ENCODE data around the gene SYP.

Gene SYP

DNA sequence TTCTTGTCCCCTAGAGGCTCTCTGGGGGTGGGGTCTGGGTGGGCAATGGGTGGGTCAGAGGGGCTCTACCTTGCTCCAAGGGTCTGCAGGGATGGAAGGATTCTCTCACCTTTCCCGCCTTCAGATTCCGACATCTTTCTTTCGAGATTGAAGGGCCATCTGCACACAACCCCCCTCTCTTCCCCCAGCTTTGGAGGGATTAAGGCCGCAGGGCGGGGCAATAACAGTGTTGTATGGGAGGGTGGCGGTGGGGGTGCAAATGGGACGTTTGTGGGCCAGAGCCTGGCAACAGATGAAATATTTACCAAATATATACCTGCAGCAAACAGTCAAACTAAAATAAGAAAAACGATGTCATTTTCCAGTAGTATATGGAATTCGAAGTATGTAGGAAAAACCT, 33.2 kb upstream of the SYP start, which contains the start of gene CACNA1F:
TSS of gene CACNA1F (minus strand) at position 165 of the 400 bp plus-strand sequence. CDS start at position 134, 31 bp downstream.
- ChIA-PET CTCF (no interaction called here), POLR2A (no interaction called here)
- no peak for DNase-seq (ENCODE audit: extremely low spot score)
- TF ChIP-seq, protein P1, sequence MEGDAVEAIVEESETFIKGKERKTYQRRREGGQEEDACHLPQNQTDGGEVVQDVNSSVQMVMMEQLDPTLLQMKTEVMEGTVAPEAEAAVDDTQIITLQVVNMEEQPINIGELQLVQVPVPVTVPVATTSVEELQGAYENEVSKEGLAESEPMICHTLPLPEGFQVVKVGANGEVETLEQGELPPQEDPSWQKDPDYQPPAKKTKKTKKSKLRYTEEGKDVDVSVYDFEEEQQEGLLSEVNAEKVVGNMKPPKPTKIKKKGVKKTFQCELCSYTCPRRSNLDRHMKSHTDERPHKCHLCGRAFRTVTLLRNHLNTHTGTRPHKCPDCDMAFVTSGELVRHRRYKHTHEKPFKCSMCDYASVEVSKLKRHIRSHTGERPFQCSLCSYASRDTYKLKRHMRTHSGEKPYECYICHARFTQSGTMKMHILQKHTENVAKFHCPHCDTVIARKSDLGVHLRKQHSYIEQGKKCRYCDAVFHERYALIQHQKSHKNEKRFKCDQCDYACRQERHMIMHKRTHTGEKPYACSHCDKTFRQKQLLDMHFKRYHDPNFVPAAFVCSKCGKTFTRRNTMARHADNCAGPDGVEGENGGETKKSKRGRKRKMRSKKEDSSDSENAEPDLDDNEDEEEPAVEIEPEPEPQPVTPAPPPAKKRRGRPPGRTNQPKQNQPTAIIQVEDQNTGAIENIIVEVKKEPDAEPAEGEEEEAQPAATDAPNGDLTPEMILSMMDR (IDR thresholded peaks at IDR 0.05; ENCODE audit: control extremely low read depth, extremely low read depth, low read depth, missing control alignments), result no peak

DNA sequence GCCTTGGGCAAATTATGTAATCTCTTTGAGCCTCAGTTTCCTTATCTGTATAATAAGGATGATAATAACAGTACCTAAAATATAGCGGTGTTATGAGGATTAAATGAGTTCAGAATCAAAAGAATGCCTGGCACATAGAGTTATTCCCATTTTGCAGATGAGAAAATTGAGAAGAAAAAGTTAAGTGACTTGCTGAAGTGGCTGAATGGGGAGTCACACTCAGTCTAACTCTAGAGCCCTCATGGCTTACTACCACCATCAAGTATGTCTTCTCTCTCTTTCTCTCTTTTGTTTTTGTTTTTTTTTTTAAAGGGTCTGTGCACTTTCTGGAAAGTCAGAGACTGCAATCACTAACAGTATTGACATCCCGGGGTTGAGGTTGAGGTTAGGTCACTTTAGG, 32.5 kb upstream of the SYP start:
- ChIA-PET POLR2A (interaction anchor here (0.6 kb wide), 1 partner anchor 626 kb away, joined by 5 read pairs; no protein-coding TSS in a partner anchor), CTCF (interaction anchor here (1.0 kb wide), 1 partner anchor 40 kb away, joined by 4 read pairs; no protein-coding TSS in a partner anchor)
- DNase-seq (ENCODE audit: extremely low spot score), result no peak
- TF ChIP-seq, protein P1 (IDR thresholded peaks at IDR 0.05; ENCODE audit: control extremely low read depth, extremely low read depth, low read depth, missing control alignments), result no peak

DNA sequence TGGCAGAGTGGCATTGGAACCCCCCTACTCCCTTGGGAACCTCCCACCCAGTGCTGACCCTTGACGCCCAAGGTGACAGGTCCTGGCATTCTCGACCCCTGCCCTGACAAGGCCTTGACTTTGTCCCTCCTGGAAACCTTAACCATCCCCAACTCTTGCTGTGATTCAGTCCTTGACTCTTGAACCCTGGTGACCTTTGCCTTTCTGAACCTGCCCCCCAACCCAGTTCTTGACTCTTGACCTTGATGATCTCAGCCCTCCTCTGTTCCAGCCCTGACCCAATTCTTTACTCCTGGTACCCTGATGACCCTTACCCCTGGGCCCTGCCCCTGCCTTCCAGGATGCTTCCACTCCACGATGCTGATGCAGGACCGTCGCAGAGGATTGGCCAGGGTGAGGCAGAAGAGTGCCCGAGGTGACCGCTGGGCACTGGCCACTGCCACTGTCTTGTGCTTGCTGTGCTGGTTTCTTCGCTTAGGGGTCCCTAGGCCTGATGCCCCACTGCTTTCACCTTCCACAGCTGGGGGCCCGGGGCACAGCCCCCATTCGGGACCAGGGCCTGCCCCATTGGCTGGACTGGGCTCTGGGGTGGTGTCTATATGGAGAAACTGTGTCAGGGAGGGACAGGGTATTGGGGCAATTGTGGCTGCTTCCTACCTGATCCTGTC, 31.5 kb upstream of the SYP start:
- TF ChIP-seq, protein P1 (IDR thresholded peaks at IDR 0.05; ENCODE audit: control extremely low read depth, extremely low read depth, low read depth, missing control alignments), result no peak

DNA sequence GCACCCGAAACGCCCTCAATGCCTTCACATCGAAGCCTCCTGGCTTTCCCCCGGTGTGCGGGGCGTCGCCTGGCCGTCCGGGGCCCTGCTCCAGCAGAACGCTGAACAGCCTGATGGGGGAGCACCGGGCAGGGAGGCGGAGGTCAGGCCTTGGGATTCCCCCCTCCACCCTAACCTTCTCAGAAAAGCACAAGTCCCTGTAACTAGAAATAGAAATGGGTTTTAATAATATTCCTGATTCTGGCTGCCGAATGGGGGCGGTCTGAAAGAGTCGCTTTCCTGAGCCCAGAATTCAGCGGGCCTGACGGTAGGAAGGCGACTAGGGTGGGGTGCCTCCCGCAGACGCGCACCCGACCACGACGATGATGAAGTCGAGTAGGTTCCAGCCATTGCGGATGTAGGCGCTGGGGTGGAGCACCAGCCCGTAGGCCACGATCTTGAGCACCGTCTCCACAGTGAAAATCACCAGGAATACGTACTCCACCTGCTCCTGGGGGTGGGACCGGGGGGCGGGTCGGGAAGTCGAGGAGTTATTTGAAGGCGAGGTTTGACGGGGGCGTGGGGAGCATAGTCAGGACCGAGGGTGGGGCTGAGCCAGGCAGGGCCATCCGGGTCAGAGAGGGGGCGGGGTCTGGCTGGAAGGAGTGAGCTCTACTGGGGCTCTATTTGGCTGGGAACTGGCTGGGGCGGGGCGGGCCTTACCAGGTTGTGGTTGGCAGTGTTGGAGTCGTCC, 30.7 kb upstream of the SYP start:
- TF ChIP-seq, protein P1 (IDR thresholded peaks at IDR 0.05; ENCODE audit: control extremely low read depth, extremely low read depth, low read depth, missing control alignments), result peak; percentile 29
- POLR2A ChIA-PET, result no interaction called here
- peak; percentile 78 for DNase-seq (ENCODE audit: extremely low spot score)
- CTCF ChIA-PET, result interaction anchor here (1.1 kb wide), 1 partner anchor 9 kb away, joined by 4 read pairs; no protein-coding TSS in a partner anchor

More for the DNA sequence above, 31.5 kb upstream of the SYP start:
- ChIA-PET POLR2A (interaction anchor here (0.6 kb wide), 1 partner anchor 625 kb away, joined by 5 read pairs; no protein-coding TSS in a partner anchor), CTCF (interaction anchor here (1.0 kb wide), 1 partner anchor 39 kb away, joined by 4 read pairs; no protein-coding TSS in a partner anchor)
- no peak for DNase-seq (ENCODE audit: extremely low spot score)

DNA sequence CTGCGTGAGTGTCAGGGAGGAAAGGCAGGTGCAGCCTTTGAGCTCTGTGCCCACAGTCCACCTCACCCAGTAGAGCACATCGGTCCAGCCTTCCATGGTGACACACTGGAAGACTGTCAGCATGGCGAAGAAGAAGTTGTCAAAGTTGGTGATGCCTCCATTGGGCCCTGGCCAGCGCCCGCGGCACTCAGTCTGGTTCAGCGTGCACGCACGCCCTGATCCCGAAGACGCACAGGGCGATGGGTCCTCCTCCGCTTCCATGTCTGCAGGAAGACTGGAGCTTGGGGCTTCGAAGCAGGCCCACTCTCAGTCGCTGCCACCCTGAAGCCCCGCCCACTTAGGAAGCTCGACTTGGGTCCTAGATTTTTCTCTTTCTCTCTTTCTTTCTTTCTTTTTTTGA, 28.2 kb upstream of the SYP start:
- POLR2A ChIA-PET, result interaction anchor here (0.6 kb wide), 1 partner anchor 23 kb away, joined by 3 read pairs; no protein-coding TSS in a partner anchor
- no peak for DNase-seq (ENCODE audit: extremely low spot score)
- TF ChIP-seq, protein P1 (IDR thresholded peaks at IDR 0.05; ENCODE audit: control extremely low read depth, extremely low read depth, low read depth, missing control alignments), result no peak
- CTCF ChIA-PET, result interaction anchor here (1.2 kb wide), 1 partner anchor 35 kb away, joined by 3 read pairs; no protein-coding TSS in a partner anchor

DNA sequence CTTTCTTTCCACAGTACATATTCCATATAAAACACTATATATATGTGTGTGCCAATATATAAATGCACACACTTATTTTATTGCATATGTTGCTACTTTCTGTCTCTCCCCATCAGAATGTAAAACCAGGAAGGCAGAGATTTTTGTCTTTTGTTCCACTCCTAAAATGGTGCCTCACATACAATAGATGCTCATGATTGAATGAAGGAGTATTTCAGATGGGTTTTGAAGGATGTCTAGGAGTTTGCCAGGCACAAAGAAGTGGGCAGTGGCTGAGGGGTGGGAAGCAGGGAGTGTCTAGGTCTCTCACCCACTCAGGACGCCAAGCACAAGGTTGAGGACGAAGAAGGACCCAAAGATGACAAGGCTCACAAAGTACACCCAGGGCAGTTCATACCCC, 27.7 kb upstream of the SYP start:
- DNase-seq (ENCODE audit: extremely low spot score), result no peak
- TF ChIP-seq, protein P1 (IDR thresholded peaks at IDR 0.05; ENCODE audit: control extremely low read depth, extremely low read depth, low read depth, missing control alignments), result no peak
- CTCF ChIA-PET, result interaction anchor here (1.2 kb wide), 1 partner anchor 35 kb away, joined by 3 read pairs; no protein-coding TSS in a partner anchor
- POLR2A ChIA-PET, result no interaction called here

All from GM10248 (cell line).